Cardiac muscle cell (in vitro differentiated cells and primary cell): Measurements from ENCODE around the gene THAP11. TPM values are rescaled to one million over a fixed set of nuclear protein-coding genes. Genes with fewer than 3 reads are reported as not detected.

ENCODE experiments used
- DNase-seq, 2 donors: peaks; one replicate each; pipeline versions ENCODE4 v3.0.0 to v3.0.0-alpha.2; 2010 to 2017; ENCODE audit warnings: low read depth in 1 of 2, low spot score in 1 of 2
- H3K27ac ChIP-seq: fragments of 200-600 bp; sonication (generic); 2 replicates; pipeline ENCODE4 v1.5.1; 2016
- H3K27me3 ChIP-seq: fragments of 200-600 bp; sonication (generic); 2 replicates; pipeline ENCODE4 v1.6.0; 2016; ENCODE audit warnings: control low read depth
- H3K36me3 ChIP-seq: fragments of 200-600 bp; sonication (generic); 2 replicates; pipeline ENCODE4 v1.5.1; 2016; ENCODE audit warnings: control low read depth
- H3K4me1 ChIP-seq: fragments of 200-600 bp; sonication (generic); 2 replicates; pipeline ENCODE4 v1.8.1; 2017; ENCODE audit warnings: low read depth, mild to moderate bottlenecking, mixed run types
- H3K4me3 ChIP-seq: fragments of 200-600 bp; sonication (generic); 2 replicates; pipeline ENCODE4 v1.5.1; 2016; ENCODE audit warnings: mild to moderate bottlenecking
- H3K9me3 ChIP-seq: fragments of 200-600 bp; sonication (generic); 2 replicates; pipeline ENCODE4 v1.5.1; 2017; ENCODE audit warnings: low read depth, mild to moderate bottlenecking, control low read depth
- CTCF ChIP-seq: IDR thresholded peaks from 2 replicates; pipeline ENCODE4 v1.5.1; 2012; ENCODE audit warnings: low read depth, mild to moderate bottlenecking, low read length
- polyA plus RNA-seq: library from polyadenylated mRNA; unstranded; fragments of >200 nt; fragmentation: Nextera tagmentation; extraction: Ambion mirVana; gene quantifications from 2 replicates; pipeline ENCODE4 v1.2.1, GENCODE V29; 2016
- total RNA-seq: library from RNA; depleted of rRNA; stranded (reverse); fragments of >200 nt; gene quantifications from 2 replicates; pipeline ENCODE4 v1.2.3, GENCODE V29; 2016

The THAP11 gene
- total and polyA plus RNA-seq, 2 experiments from 2014 or later, result 61.3 to 80.7 TPM

DNA sequence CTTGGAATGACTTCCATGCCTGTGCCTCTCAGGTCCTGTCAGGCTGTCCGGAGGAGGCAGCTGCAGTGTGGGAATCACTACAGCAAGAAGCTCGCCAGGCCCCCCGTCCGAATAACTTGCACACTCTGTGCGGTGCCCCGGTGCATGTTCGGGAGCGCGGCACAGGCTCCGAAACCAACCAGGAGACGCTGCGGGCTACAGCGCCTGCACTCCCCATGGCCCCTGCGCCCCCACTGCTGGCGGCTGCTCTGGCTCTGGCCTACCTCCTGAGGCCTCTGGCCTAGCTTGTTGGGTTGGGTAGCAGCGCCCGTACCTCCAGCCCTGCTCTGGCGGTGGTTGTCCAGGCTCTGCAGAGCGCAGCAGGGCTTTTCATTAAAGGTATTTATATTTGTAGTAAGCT is 43.9 kb downstream of the THAP11 start:
- Histone ChIP-seq H3K9me3 (no peaks in the 10 kb centered on the region), H3K36me3 (peaks cover 7% of the 10 kb centered on the region), H3K27ac (no peak overlapping the region), H3K27me3 (no peaks in the 10 kb centered on the region), H3K4me3 (no peak overlapping the region), H3K4me1 (no peaks in the 10 kb centered on the region)
- DNase-seq, result no peak
- no peak for TF ChIP-seq CTCF

DNA sequence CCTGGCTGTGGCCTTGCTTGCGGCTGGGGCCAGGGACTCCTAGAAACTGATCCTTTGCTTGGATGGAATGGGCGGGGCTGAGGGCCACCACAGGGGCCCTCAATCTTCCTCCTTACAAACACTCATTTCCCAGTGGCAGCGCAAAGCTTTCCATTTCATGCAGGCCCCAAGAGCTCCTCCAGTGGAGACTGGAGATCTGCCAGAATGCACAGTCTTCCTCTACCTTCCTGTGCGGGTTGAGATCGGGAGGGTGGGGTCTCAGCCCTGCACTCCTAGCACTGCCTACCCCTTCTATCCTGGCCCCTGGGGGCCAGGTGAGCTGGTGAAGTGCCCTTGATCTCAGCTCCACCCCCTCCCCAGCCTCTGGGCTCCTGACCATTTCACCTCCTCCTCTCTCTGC is 44.3 kb downstream of the THAP11 start:
- Histone ChIP-seq H3K36me3 (peaks cover 4% of the 10 kb centered on the region), H3K27ac (no peak overlapping the region)
- no peak for TF ChIP-seq CTCF

DNA sequence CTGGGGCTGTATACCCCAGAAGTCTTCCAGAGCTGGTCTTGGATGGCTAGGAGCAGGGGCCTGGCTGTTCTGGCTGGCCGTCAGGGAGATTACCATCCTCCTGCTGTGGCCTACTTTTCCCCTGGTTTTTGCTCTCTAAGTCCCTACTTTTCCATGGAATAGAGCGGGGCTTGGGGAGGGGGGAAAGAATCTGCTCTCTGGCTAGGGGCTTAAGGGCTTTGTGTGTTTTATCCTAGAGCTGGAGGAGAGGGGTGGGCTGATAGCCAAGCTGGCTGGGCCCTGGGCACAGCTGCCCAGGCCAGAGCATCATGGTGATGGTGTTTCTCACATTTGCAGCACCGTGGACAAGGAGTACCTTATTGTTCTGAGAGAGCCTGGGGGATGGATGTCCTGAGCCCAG is 46.2 kb downstream of the THAP11 start:
- H3K9me3 ChIP-seq, result no peaks in the 10 kb centered on the region
- H3K4me3 ChIP-seq, result no peak overlapping the region
- DNase-seq, result no peak
- no peaks in the 10 kb centered on the region for H3K27me3 ChIP-seq
- TF ChIP-seq CTCF, result no peak
- H3K36me3 ChIP-seq, result no peaks in the 10 kb centered on the region
- H3K4me1 ChIP-seq, result no peaks in the 10 kb centered on the region
- H3K27ac ChIP-seq, result no peak overlapping the region

More for the DNA sequence above, 44.3 kb downstream of the THAP11 start:
- H3K9me3 ChIP-seq, result no peaks in the 10 kb centered on the region
- no peak for DNase-seq
- no peaks in the 10 kb centered on the region for H3K4me1 ChIP-seq
- no peaks in the 10 kb centered on the region for H3K27me3 ChIP-seq
- no peak overlapping the region for H3K4me3 ChIP-seq

- DNase-seq, result no peak
- H3K4me1 ChIP-seq, result peaks cover 9% of the 10 kb centered on the region
- no peaks in the 10 kb centered on the region for H3K9me3 ChIP-seq
- peak overlapping the region; percentile 96 for H3K4me3 ChIP-seq
- H3K27me3 ChIP-seq, result no peaks in the 10 kb centered on the region
- H3K27ac ChIP-seq, result peak overlapping the region; percentile 25
- TF ChIP-seq CTCF, result no peak
- H3K36me3 ChIP-seq, result no peaks in the 10 kb centered on the region
Observed at GRCh38 chr16:67892375-67892774, 50.3 kb downstream of the THAP11 start.

DNA sequence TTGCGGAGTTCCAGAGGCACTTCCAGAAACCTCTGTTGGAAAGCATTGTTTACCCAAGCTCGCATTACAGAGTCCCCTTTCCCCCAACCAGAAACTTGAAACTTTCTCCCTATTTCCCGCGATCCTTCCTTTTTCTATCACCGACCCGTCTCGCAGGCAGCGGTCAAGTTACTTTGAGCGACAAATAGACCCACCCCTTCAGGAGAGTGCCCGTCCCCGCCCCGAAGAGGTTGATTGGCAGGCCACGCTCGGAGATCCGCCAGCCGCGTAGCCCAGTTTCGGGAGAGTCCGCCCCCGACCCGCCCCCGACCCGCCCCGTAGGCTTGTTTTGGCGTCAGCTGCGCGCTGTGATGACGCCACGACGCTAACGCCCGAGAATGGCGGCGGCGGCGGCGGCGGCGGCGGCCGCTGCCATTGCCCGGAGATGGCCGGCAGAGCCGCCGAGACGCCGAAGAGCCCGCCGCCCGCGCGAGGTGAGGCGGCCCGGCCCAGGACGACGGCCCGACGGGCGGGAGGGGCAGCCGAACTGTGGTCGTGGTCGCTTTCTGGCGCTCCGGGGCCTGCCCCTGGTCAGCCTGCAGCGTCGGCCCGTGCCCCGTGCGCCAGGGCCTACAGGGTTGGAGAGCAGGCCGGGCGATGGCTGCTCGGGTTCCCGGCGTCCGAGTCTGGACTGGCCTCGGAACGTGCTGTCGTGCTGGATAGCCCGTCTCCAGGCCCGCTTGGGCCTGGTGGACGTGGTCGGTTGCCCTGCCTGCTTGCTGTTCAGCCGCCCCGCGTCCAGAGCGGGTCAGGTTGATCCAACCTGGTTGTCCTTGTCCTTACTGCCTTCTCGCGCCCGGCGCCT is 51.0 kb downstream of the THAP11 start, which contains the start of gene PSKH1:
Gene PSKH1, plus strand, starts transcription at position 356 of the 844 bp plus-strand sequence. CDS start 15,496 bp downstream, outside the sequence.
- Histone ChIP-seq H3K9me3 (no peaks in the 10 kb centered on the region), H3K4me1 (peaks cover 9% of the 10 kb centered on the region), H3K4me3 (peak within 1 kb of the TSS; percentile 96), H3K36me3 (no peaks in the 10 kb centered on the region), H3K27me3 (no peaks in the 10 kb centered on the region), H3K27ac (peak within 1 kb of the TSS; percentile 98)
- DNase-seq, result peak; percentile 97
- TF ChIP-seq CTCF, result no peak

Other genes starting within 250 kb of the THAP11 start
- gene CARMIL2, start 197.2 kb upstream of the THAP11 start, total RNA-seq, result 0.78 and 1.6 TPM in 2 replicates
- gene CARMIL2, start 197.2 kb upstream of the THAP11 start, polyA plus RNA-seq, result 2.3 and 2.4 TPM in 2 replicates
- 17.2 and 25.5 TPM in 2 replicates for gene ACD, start 182.1 kb upstream of the THAP11 start, total RNA-seq
- gene ACD, start 182.1 kb upstream of the THAP11 start, polyA plus RNA-seq, result 25.1 and 31.8 TPM in 2 replicates
- 0.71 and 0.74 TPM in 2 replicates for gene PARD6A, start 181.4 kb upstream of the THAP11 start, total RNA-seq
- 0.91 and 1.1 TPM in 2 replicates for gene PARD6A, start 181.4 kb upstream of the THAP11 start, polyA plus RNA-seq
- gene ENKD1, start 175.6 kb upstream of the THAP11 start, total RNA-seq, result 29.8 and 34.8 TPM in 2 replicates
- gene ENKD1, start 175.6 kb upstream of the THAP11 start, polyA plus RNA-seq, result 23.3 and 23.8 TPM in 2 replicates
- 13.0 and 14.9 TPM in 2 replicates for gene C16orf86, start 175.5 kb upstream of the THAP11 start, total RNA-seq
- 1.7 and 5.1 TPM in 2 replicates for gene C16orf86, start 175.5 kb upstream of the THAP11 start, polyA plus RNA-seq
- gene GFOD2, start 123.0 kb upstream of the THAP11 start, total RNA-seq, result 5.9 and 8.4 TPM in 2 replicates
- 2.2 and 5.6 TPM in 2 replicates for gene GFOD2, start 123.0 kb upstream of the THAP11 start, polyA plus RNA-seq
- 7.4 and 8.0 TPM in 2 replicates for gene RANBP10, start 35.8 kb upstream of the THAP11 start, total RNA-seq
- gene RANBP10, start 35.8 kb upstream of the THAP11 start, polyA plus RNA-seq, result 13.4 and 13.6 TPM in 2 replicates
- gene TSNAXIP1, start 35.4 kb upstream of the THAP11 start, total RNA-seq, result 1.1 and 4.0 TPM in 2 replicates
- 1.7 and 3.0 TPM in 2 replicates for gene TSNAXIP1, start 35.4 kb upstream of the THAP11 start, polyA plus RNA-seq
- 77.6 and 213 TPM in 2 replicates for gene NUTF2, start 4.6 kb downstream of the THAP11 start, total RNA-seq
- gene NUTF2, start 4.6 kb downstream of the THAP11 start, polyA plus RNA-seq, result 220 and 235 TPM in 2 replicates
- gene CENPT, start 5.4 kb downstream of the THAP11 start, total RNA-seq, result 42.1 and 61.8 TPM in 2 replicates
- gene CENPT, start 5.4 kb downstream of the THAP11 start, polyA plus RNA-seq, result 65.2 and 70.2 TPM in 2 replicates
- 89.6 and 95.7 TPM in 2 replicates for gene EDC4, start 30.7 kb downstream of the THAP11 start, total RNA-seq
- 68.3 and 87.8 TPM in 2 replicates for gene EDC4, start 30.7 kb downstream of the THAP11 start, polyA plus RNA-seq
- gene NRN1L, start 42.6 kb downstream of the THAP11 start, total RNA-seq, result 2.2 and 4.8 TPM in 2 replicates
- 0.32 and 0.73 TPM in 2 replicates for gene NRN1L, start 42.6 kb downstream of the THAP11 start, polyA plus RNA-seq
- 31.0 and 31.6 TPM in 2 replicates for gene PSKH1, start 50.9 kb downstream of the THAP11 start, total RNA-seq
- gene PSKH1, start 50.9 kb downstream of the THAP11 start, polyA plus RNA-seq, result 46.7 and 48.8 TPM in 2 replicates
- 1.9 and 2.7 TPM in 2 replicates for gene CTRL, start 89.5 kb downstream of the THAP11 start, total RNA-seq
- gene CTRL, start 89.5 kb downstream of the THAP11 start, polyA plus RNA-seq, result 10.0 and 14.8 TPM in 2 replicates
- gene PSMB10, start 94.5 kb downstream of the THAP11 start, total RNA-seq, result 26.7 and 35.1 TPM in 2 replicates
- 34.6 and 53.2 TPM in 2 replicates for gene PSMB10, start 94.5 kb downstream of the THAP11 start, polyA plus RNA-seq
- 11.3 and 13.4 TPM in 2 replicates for gene LCAT, start 101.8 kb downstream of the THAP11 start, total RNA-seq
- gene LCAT, start 101.8 kb downstream of the THAP11 start, polyA plus RNA-seq, result 13.8 and 18.4 TPM in 2 replicates
- gene SLC12A4, start 126.3 kb downstream of the THAP11 start, total RNA-seq, result 35.0 and 49.2 TPM in 2 replicates
- gene SLC12A4, start 126.3 kb downstream of the THAP11 start, polyA plus RNA-seq, result 36.5 and 59.4 TPM in 2 replicates
- 0.07 TPM in 1 of 2 replicates, not detected in the other for gene DPEP3, start 138.2 kb downstream of the THAP11 start, total RNA-seq
- 0.51 TPM in 1 of 2 replicates, not detected in the other for gene DPEP3, start 138.2 kb downstream of the THAP11 start, polyA plus RNA-seq
- not detected in 2 replicates for gene DPEP2, start 157.2 kb downstream of the THAP11 start, total RNA-seq
- 0.82 TPM in 1 of 2 replicates, not detected in the other for gene DPEP2, start 157.2 kb downstream of the THAP11 start, polyA plus RNA-seq
- not detected in 2 replicates for gene DPEP2NB, start 173.6 kb downstream of the THAP11 start, total RNA-seq
- gene DPEP2NB, start 173.6 kb downstream of the THAP11 start, polyA plus RNA-seq, result not detected in 2 replicates
- gene DDX28, start 180.9 kb downstream of the THAP11 start, total RNA-seq, result 20.1 and 21.8 TPM in 2 replicates
- 15.3 and 20.3 TPM in 2 replicates for gene DDX28, start 180.9 kb downstream of the THAP11 start, polyA plus RNA-seq
- 18.3 and 21.3 TPM in 2 replicates for gene DUS2, start 181.0 kb downstream of the THAP11 start, total RNA-seq
- gene DUS2, start 181.0 kb downstream of the THAP11 start, polyA plus RNA-seq, result 29.7 and 30.0 TPM in 2 replicates
- gene NFATC3, start 243.1 kb downstream of the THAP11 start, total RNA-seq, result 21.8 and 26.2 TPM in 2 replicates
- gene NFATC3, start 243.1 kb downstream of the THAP11 start, polyA plus RNA-seq, result 13.6 and 16.1 TPM in 2 replicates